Colonic mucosa (tissue), 4 donors: Measurements from ENCODE around the gene EPS8L2. TPM values are rescaled to one million over a fixed set of nuclear protein-coding genes. Genes with fewer than 3 reads are reported as not detected.
A peak's percentile ranks its signal among the peaks of the same experiment; 100 is the strongest.

Experiments used
- DNase-seq: peaks from one replicate; pipeline ENCODE4 v3.0.0-alpha.2; 2020
- H3K27ac ChIP-seq: fragments of 200-600 bp; one replicate; pipeline ENCODE4 v1.8.0; 2021
- H3K27me3 ChIP-seq: fragments of 200-600 bp; one replicate; pipeline ENCODE4 v1.8.0; 2021
- H3K36me3 ChIP-seq: fragments of 200-600 bp; one replicate; pipeline ENCODE4 v1.8.0; 2021
- H3K4me1 ChIP-seq: fragments of 200-600 bp; one replicate; pipeline ENCODE4 v1.8.0; 2021; ENCODE audit warnings: mild to moderate bottlenecking
- H3K4me3 ChIP-seq: fragments of 200-600 bp; one replicate; pipeline ENCODE4 v1.8.0; 2021
- H3K9ac ChIP-seq, 2 donors: one replicate each; pipeline ENCODE4 v1.7.0; 2013; ENCODE audit warnings: control low read depth in 2 of 2, low read depth in 2 of 2, low read length in 2 of 2
- H3K9me3 ChIP-seq: fragments of 200-600 bp; one replicate; pipeline ENCODE4 v1.8.0; 2021
- intact Hi-C: fragments of 100-400 bp; cut with DNase I; formaldehyde crosslinking; loops from one replicate; pipeline ENCODE4 v1.14.1; 2022
- total RNA-seq, 2 donors: library from RNA; stranded (reverse); fragmentation: NEBNext Ultra II Directional in 1 of 2; extraction: Animal tissue kit (Norgen Biotek cat#: 25700) in 1 of 2; gene quantifications; one replicate each; pipeline ENCODE4 v1.2.1, GENCODE V29; 2021
- TF ChIP-seq, protein P1 (sequence below): fragments of 200-600 bp; IDR thresholded peaks from one replicate; pipeline ENCODE4 v1.8.0; 2022; ENCODE audit warnings: antibody characterized with exemption, mild to moderate bottlenecking
- donor health status: healthy.
- donor health status: DM: no; HTN: no; CAD: no.
- donor health status: DM: no; HTN: no; CAD: no.

The EPS8L2 gene
- total RNA-seq, 2 donors from 2014 or later, result 192 to 254 TPM

DNA sequence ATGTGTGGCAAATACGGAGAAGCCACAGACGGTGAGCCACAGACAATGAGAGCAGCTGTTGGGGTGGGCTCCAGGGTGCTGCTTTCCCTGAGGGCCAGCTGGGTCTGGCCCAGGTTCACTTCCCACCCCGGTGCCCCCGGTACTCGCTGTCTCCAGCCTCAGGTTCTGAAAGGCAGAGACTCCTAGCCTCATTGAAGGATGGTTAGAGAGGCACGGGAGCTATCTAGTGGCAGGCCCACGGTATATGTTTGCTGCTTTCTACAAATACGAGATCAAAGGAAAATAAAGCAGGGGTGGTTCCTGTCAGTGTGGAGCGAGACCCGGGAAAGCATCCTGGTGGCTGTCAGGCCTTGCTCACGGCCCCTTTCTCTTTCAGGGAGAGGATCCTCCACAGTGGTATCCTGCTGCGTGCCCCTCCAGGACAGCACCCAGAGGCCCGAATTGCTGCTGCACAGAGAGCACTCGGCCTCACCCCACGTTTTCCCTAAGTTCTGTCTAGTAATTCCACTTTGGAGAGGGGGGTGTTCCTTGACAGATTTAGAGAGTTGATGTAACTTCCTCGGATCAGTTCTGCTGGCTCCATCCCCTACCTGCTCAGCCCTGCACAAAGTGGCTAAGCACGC lies 7.4 kb upstream of the EPS8L2 start:
- H3K27ac ChIP-seq, result no peak overlapping the region
- intact Hi-C loops, result no loop called here
- DNase-seq, result no peak
- H3K9ac ChIP-seq, result no peak overlapping the region
- no peak overlapping the region for H3K4me3 ChIP-seq
- no peaks in the 10 kb centered on the region for H3K36me3 ChIP-seq
- H3K27me3 ChIP-seq, result no peaks in the 10 kb centered on the region
- TF ChIP-seq, protein P1, sequence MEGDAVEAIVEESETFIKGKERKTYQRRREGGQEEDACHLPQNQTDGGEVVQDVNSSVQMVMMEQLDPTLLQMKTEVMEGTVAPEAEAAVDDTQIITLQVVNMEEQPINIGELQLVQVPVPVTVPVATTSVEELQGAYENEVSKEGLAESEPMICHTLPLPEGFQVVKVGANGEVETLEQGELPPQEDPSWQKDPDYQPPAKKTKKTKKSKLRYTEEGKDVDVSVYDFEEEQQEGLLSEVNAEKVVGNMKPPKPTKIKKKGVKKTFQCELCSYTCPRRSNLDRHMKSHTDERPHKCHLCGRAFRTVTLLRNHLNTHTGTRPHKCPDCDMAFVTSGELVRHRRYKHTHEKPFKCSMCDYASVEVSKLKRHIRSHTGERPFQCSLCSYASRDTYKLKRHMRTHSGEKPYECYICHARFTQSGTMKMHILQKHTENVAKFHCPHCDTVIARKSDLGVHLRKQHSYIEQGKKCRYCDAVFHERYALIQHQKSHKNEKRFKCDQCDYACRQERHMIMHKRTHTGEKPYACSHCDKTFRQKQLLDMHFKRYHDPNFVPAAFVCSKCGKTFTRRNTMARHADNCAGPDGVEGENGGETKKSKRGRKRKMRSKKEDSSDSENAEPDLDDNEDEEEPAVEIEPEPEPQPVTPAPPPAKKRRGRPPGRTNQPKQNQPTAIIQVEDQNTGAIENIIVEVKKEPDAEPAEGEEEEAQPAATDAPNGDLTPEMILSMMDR, result no peak
- peaks cover 22% of the 10 kb centered on the region for H3K4me1 ChIP-seq
- no peaks in the 10 kb centered on the region for H3K9me3 ChIP-seq

DNA sequence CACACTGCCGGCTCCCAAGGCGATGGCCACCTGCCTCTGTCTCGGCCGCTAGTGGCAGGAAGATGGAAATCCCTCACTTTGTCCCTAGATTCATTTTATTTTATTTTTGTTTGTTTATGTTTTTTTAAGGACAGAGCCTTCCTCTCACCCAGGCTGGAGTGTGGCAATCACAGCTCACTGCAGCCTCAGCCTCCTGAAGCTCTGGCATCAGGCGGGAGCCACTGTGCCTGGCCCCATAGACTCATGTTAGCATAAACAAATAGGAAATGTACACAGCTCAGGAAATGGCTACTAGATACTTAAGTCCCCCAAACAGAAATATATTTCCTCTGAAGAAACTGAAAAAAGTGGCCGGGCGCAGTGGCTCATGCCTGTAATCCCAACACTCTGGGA lies 6.9 kb upstream of the EPS8L2 start:
- DNase-seq, result no peak
- no peaks in the 10 kb centered on the region for H3K9me3 ChIP-seq
- TF ChIP-seq, protein P1, result no peak
- intact Hi-C loops, result no loop called here
- H3K27ac ChIP-seq, result no peak overlapping the region
- peaks cover 22% of the 10 kb centered on the region for H3K4me1 ChIP-seq
- H3K4me3 ChIP-seq, result no peak overlapping the region
- H3K9ac ChIP-seq, result no peak overlapping the region
- no peaks in the 10 kb centered on the region for H3K36me3 ChIP-seq
- H3K27me3 ChIP-seq, result no peaks in the 10 kb centered on the region

DNA sequence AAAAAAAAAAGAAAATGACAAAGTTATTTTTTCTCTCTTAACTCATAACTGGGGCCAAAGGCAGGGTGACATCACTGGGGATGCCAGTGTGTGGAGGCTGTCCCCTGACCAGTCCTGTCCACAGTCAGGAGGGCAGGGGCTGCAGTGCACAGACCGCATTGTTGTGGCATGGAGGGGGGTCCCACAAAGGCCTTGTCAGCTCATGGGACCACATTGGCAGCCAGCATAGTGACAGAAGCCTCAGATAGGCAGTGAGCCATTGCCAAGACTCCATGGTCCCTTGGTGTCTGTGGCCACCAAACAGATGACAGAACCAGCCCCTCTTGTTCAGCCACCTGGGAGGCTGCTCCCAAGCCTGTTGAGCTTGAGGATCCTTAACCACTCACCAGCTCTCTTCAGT lies 6.3 kb upstream of the EPS8L2 start:
- DNase-seq, result no peak
- Histone ChIP-seq H3K36me3 (no peaks in the 10 kb centered on the region), H3K27me3 (no peaks in the 10 kb centered on the region), H3K9me3 (no peaks in the 10 kb centered on the region), H3K27ac (no peak overlapping the region), H3K4me3 (no peak overlapping the region), H3K4me1 (peaks cover 22% of the 10 kb centered on the region), H3K9ac (no peak overlapping the region)
- intact Hi-C loops, result no loop called here
- TF ChIP-seq, protein P1, result no peak

DNA sequence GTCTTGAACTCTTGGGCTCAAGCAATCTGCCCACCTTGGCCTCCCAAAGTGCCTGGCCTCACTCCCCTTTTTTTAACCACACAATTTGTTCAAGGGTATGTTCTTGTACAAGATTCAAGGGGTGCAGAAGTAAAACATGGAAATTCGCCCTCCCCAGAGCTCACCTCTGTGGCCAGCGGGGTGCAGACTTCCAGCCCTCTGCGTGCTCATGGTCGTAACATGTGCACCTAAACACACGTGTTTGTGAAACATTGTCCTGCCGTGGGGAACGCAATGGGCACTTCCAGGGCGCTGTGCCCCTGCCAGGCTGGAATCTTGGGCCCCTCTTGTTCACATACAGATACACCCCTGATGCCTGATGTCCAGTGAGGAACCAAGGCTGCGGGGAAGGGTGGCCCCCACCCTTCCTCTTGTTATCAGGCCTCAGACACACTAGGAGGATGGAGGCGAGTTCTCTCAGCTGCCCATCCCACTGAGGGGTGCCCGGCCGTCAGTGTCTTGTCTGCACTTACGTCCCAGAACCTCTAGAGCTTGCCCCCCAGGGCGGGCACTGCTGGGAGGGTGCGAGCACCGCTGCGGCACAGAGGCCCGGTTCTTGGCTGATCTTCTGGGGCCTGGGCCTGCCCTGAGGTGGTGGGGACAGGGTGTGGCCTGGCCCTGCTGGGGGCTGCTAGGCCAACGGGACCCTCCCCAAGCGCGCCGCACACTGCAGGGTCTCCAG lies 4.1 kb upstream of the EPS8L2 start:
- peak overlapping the region in 1 of 2 donors; percentile 84 for H3K9ac ChIP-seq
- no peak overlapping the region for H3K4me3 ChIP-seq
- no peak for DNase-seq
- intact Hi-C loops, result no loop called here
- TF ChIP-seq, protein P1, result no peak
- H3K9me3 ChIP-seq, result no peaks in the 10 kb centered on the region
- H3K4me1 ChIP-seq, result peaks cover 22% of the 10 kb centered on the region
- H3K36me3 ChIP-seq, result no peaks in the 10 kb centered on the region
- no peak overlapping the region for H3K27ac ChIP-seq
- no peaks in the 10 kb centered on the region for H3K27me3 ChIP-seq

DNA sequence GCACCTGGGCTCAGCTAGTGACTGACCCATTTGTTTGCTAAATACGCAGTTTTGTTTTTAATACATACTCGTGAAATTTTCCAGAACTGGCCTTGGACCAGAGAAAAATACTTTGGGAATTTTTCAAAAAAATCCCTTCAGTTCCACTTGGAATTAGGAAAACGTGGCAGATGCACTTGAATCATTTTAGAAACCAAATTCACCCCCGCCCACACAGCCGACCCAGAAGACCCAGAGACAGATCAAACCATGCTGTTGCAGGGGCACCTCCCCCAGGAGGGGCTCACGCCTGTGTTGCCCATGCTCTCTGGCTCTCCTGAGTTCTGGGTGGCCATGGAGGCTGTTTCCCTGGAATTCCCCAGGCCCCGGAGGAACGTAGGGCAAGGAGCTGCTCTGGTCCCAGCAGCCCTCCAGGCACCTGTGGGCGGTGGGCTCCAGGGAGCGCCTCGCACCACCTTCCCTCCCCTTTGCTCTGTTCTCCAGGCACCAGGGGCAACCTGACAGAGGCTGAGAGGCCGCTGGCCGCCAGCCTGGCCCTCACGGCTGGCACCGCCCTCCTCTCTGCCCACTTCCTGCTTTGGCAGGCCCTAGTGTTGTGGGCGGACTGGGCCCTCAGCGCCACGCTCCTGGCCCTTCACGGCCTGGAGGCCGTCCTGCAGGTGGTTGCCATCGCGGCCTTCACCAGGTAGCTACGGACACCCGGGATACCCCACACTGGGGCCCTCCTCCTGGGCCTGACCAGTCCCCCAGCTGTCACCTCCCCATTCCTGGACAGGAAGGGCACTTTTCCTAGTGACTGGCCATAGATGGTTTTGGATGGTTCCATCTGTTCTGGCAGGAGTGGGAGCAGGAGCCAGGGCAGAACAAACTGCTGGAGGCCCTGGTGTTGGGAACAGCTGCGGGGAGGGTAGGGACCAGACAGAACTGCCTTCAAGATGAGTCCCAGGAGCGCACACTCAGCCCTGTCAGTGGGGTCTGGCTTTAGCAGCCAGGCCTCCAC lies 3.3 kb upstream of the EPS8L2 start:
- no peaks in the 10 kb centered on the region for H3K9me3 ChIP-seq
- intact Hi-C loops, result no loop called here
- peaks cover 18% of the 10 kb centered on the region for H3K4me1 ChIP-seq
- peak overlapping the region; percentile 32 to 84 for H3K9ac ChIP-seq
- H3K36me3 ChIP-seq, result no peaks in the 10 kb centered on the region
- H3K4me3 ChIP-seq, result no peak overlapping the region
- no peaks in the 10 kb centered on the region for H3K27me3 ChIP-seq
- DNase-seq, result peak; percentile 74
- TF ChIP-seq, protein P1, result no peak
- peak overlapping the region; percentile 90 for H3K27ac ChIP-seq
